ENCODE data around the gene SNURF.
"Not testable (repeated sequence)": the region's sequence is repeated elsewhere in the genome, so short reads cannot be mapped to it uniquely, and the experiment has no call there.

The SNURF gene

GRCh38 chr15:24971772-24972171 lies 17.0 kb downstream of the SNURF start:
- no peak for DNase-seq

GRCh38 chr15:24972707-24973106 lies 17.9 kb downstream of the SNURF start:
- not testable (repeated sequence) for DNase-seq

GRCh38 chr15:24976932-24977331 lies 22.1 kb downstream of the SNURF start:
- DNase-seq: no peak

- DNase-seq: no peak
Measured at GRCh38 chr15:24977686-24978085, 22.9 kb downstream of the SNURF start.

- no peak for DNase-seq
Measured at GRCh38 chr15:24985224-24985623, 30.4 kb downstream of the SNURF start.

- DNase-seq: no peak
Measured at GRCh38 chr15:24986653-24987052, 31.9 kb downstream of the SNURF start.

Measured in right hindlimb (tissue), 1 donor.